ENCODE measurements around the gene KCNC2. TPM values are rescaled to one million over a fixed set of nuclear protein-coding genes. Genes with fewer than 3 reads are reported as not detected.

The KCNC2 gene
- polyA plus RNA-seq, 4 donors, result 0.12 TPM; not detected in 2

- Histone ChIP-seq H3K4me3 (ENCODE audit: low read depth in 1 of 3, low read length in 3 of 3) (no peak overlapping the region), H3K27ac (ENCODE audit: low read depth in 1 of 3, low read length in 2 of 3) (no peak overlapping the region), H3K36me3 (ENCODE audit: control insufficient read depth in 3 of 3, insufficient read depth in 2 of 3, low read depth in 1 of 3, low read length in 3 of 3) (no peaks in the 10 kb centered on the region), H3K9me3 (ENCODE audit: control insufficient read depth in 2 of 2, insufficient read depth in 1 of 2, low read depth in 1 of 2, low read length in 1 of 2) (peaks cover 0 to 44% of the 10 kb centered on the region in 2 donors), H3K4me1 (ENCODE audit: control insufficient read depth in 3 of 3, insufficient read depth in 2 of 3, low read depth in 1 of 3, low read length in 2 of 3) (no peaks in the 10 kb centered on the region), H3K27me3 (ENCODE audit: control insufficient read depth in 3 of 3, insufficient read depth in 3 of 3, low read length in 3 of 3) (no peaks in the 10 kb centered on the region)
- FAIRE-seq (no peak), DNase-seq (no peak)
- 65 to 72% (median 68%) methylated on average over 9 of the region's 9 CpGs for WGBS, 3 donors
These were observed 189.5 kb downstream of the KCNC2 start for GRCh38 chr12:75020068-75020557.

- H3K27ac ChIP-seq (ENCODE audit: low read depth in 1 of 3, low read length in 2 of 3), result no peak overlapping the region
- no peak for DNase-seq
- no peaks in the 10 kb centered on the region for H3K27me3 ChIP-seq (ENCODE audit: control insufficient read depth in 3 of 3, insufficient read depth in 3 of 3, low read length in 3 of 3)
- H3K4me1 ChIP-seq (ENCODE audit: control insufficient read depth in 3 of 3, insufficient read depth in 2 of 3, low read depth in 1 of 3, low read length in 2 of 3), result no peaks in the 10 kb centered on the region
- H3K9me3 ChIP-seq (ENCODE audit: control insufficient read depth in 2 of 2, insufficient read depth in 1 of 2, low read depth in 1 of 2, low read length in 1 of 2), result peaks cover 0 to 12% of the 10 kb centered on the region in 2 donors
- H3K4me3 ChIP-seq (ENCODE audit: low read depth in 1 of 3, low read length in 3 of 3), result no peak overlapping the region
- FAIRE-seq, result no peak
- no peaks in the 10 kb centered on the region for H3K36me3 ChIP-seq (ENCODE audit: control insufficient read depth in 3 of 3, insufficient read depth in 2 of 3, low read depth in 1 of 3, low read length in 3 of 3)
- 45 to 52% (median 47%) methylated on average over 4 of the region's 4 CpGs for WGBS, 3 donors
These were observed 198.5 kb downstream of the KCNC2 start for GRCh38 chr12:75011120-75011519.

DNA sequence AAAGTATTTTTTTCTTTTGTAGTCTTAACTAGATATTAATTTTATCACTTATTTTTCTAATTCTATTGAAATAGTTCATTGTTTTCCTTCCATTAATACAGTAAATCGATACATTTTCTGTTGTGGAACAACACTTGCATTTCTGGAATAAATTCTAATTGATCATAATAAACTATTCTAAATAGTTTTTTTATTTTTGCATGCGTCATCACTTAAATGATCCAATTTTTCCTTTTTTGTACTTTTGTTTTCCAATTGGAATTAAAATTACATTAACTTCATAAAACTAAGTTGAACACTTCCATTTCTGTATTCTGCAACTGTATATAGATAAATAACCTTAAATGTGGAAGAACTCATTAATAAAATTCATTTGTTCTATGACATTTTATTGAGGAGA is 202.5 kb downstream of the KCNC2 start:
- H3K9me3 ChIP-seq (ENCODE audit: control insufficient read depth in 2 of 2, insufficient read depth in 1 of 2, low read depth in 1 of 2, low read length in 1 of 2), result no peaks in the 10 kb centered on the region
- FAIRE-seq, result peak; percentile 39
- H3K36me3 ChIP-seq (ENCODE audit: control insufficient read depth in 3 of 3, insufficient read depth in 2 of 3, low read depth in 1 of 3, low read length in 3 of 3), result no peaks in the 10 kb centered on the region
- H3K4me1 ChIP-seq (ENCODE audit: control insufficient read depth in 3 of 3, insufficient read depth in 2 of 3, low read depth in 1 of 3, low read length in 2 of 3), result no peaks in the 10 kb centered on the region
- WGBS, 3 donors, result 74 to 86% (median 81%) methylated on average over 2 of the region's 2 CpGs
- DNase-seq, result no peak
- no peak overlapping the region for H3K27ac ChIP-seq (ENCODE audit: low read depth in 1 of 3, low read length in 2 of 3)
- no peaks in the 10 kb centered on the region for H3K27me3 ChIP-seq (ENCODE audit: control insufficient read depth in 3 of 3, insufficient read depth in 3 of 3, low read length in 3 of 3)
- H3K4me3 ChIP-seq (ENCODE audit: low read depth in 1 of 3, low read length in 3 of 3), result no peak overlapping the region

DNA sequence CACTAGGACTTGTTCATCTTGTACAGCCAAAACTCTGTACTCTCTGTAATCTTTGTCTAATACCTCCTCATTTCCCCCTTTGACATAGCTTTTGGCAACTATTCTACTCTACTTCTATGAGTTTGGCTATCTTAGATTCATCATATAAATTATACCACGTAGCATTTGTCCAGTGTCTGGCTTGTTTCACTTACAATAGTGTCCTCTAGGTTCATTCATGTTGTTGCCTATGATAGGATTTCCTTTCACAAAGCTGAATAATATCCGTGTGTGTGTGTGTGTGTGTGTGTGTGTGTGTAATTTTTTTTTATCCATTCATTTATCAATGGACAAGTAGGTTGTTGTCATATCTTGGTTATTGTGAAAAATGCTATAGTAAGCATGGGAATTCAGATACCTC is 209.5 kb downstream of the KCNC2 start:
- Histone ChIP-seq H3K4me3 (ENCODE audit: low read depth in 1 of 3, low read length in 3 of 3) (no peak overlapping the region), H3K4me1 (ENCODE audit: control insufficient read depth in 3 of 3, insufficient read depth in 2 of 3, low read depth in 1 of 3, low read length in 2 of 3) (no peaks in the 10 kb centered on the region), H3K9me3 (ENCODE audit: control insufficient read depth in 2 of 2, insufficient read depth in 1 of 2, low read depth in 1 of 2, low read length in 1 of 2) (no peaks in the 10 kb centered on the region), H3K36me3 (ENCODE audit: control insufficient read depth in 3 of 3, insufficient read depth in 2 of 3, low read depth in 1 of 3, low read length in 3 of 3) (no peaks in the 10 kb centered on the region), H3K27me3 (ENCODE audit: control insufficient read depth in 3 of 3, insufficient read depth in 3 of 3, low read length in 3 of 3) (no peaks in the 10 kb centered on the region), H3K27ac (ENCODE audit: low read depth in 1 of 3, low read length in 2 of 3) (no peak overlapping the region)
- DNase-seq (no peak), FAIRE-seq (no peak)
- 43 to 59% (median 46%) methylated on average over 2 of the region's 2 CpGs for WGBS, 3 donors

DNA sequence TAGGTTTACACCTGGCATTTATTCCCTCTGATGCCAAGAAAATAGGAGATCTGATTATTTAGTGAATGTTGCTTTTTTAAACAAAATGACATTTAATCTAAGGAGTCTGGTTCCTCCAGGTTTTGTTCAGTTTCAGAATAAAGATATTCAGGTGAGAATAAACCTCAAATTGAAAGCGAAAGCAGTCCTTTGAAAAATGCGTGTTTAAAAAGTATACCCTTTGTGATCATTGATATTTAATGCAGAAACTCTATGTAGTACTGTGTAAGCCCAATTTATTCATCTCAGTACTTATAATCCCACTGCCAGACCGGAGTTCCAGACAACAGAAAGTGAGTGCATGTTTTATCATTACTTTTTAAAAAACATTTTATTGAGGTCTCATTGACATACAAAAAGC is 210.2 kb downstream of the KCNC2 start:
- H3K27ac ChIP-seq (ENCODE audit: low read depth in 1 of 3, low read length in 2 of 3), result no peak overlapping the region
- no peaks in the 10 kb centered on the region for H3K4me1 ChIP-seq (ENCODE audit: control insufficient read depth in 3 of 3, insufficient read depth in 2 of 3, low read depth in 1 of 3, low read length in 2 of 3)
- no peak overlapping the region for H3K4me3 ChIP-seq (ENCODE audit: low read depth in 1 of 3, low read length in 3 of 3)
- 26 to 55% (median 36%) methylated on average over 3 of the region's 3 CpGs for WGBS, 3 donors
- no peaks in the 10 kb centered on the region for H3K36me3 ChIP-seq (ENCODE audit: control insufficient read depth in 3 of 3, insufficient read depth in 2 of 3, low read depth in 1 of 3, low read length in 3 of 3)
- no peaks in the 10 kb centered on the region for H3K9me3 ChIP-seq (ENCODE audit: control insufficient read depth in 2 of 2, insufficient read depth in 1 of 2, low read depth in 1 of 2, low read length in 1 of 2)
- no peaks in the 10 kb centered on the region for H3K27me3 ChIP-seq (ENCODE audit: control insufficient read depth in 3 of 3, insufficient read depth in 3 of 3, low read length in 3 of 3)
- DNase-seq (no peak), FAIRE-seq (no peak)

Other genes with a start within 250 kb of the KCNC2 start
- gene CAPS2, start 120.5 kb upstream of the KCNC2 start, polyA plus RNA-seq, result 1 to 10 TPM in 3 of 4 donors, under 1 TPM in 1; 0.27 to 3.1 (median 1.5) TPM
- not detected for gene GLIPR1L1, start 124.8 kb upstream of the KCNC2 start, polyA plus RNA-seq
- gene GLIPR1L2, start 181.2 kb upstream of the KCNC2 start, polyA plus RNA-seq, result under 1 TPM in 2 of 4 donors, not detected in 2; 0.46 to 0.74 TPM

Measured in small intestine (tissue), 7 donors.